ENCODE measurements around the gene SPRR1B.

The SPRR1B gene

DNA sequence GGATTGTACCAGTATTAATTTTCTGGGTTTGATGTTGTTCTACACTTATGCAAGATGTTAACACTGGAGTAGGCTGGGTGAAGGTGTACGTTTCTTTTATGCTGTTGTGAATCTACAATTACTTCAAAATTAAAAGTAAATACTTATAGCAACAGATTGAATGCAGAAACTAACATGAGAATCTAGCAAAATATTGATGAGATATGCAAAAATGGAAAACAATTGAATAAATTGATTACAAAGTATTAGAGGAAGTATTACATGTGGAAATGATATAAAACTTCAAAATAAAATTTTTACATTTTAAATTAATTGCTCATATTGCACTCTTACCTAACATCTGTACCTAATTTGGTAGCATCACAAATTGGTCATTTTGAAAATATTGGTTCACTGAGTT lies 35.2 kb upstream of the SPRR1B start:
- no peak overlapping the region for H3K27ac ChIP-seq
- TF ChIP-seq CTCF (IDR thresholded peaks at IDR 0.05; ENCODE audit: low read depth, low read length), result no peak
- DNase-seq, result no peak
- H3K9me3 ChIP-seq (ENCODE audit: severe bottlenecking), result peaks cover 8% of the 10 kb centered on the region
- H3K4me3 ChIP-seq (ENCODE audit: low read depth, low read length), result no peak overlapping the region
- H3K27me3 ChIP-seq (ENCODE audit: insufficient read depth, low read depth, severe bottlenecking), result no peaks in the 10 kb centered on the region
- no peaks in the 10 kb centered on the region for H3K36me3 ChIP-seq

DNA sequence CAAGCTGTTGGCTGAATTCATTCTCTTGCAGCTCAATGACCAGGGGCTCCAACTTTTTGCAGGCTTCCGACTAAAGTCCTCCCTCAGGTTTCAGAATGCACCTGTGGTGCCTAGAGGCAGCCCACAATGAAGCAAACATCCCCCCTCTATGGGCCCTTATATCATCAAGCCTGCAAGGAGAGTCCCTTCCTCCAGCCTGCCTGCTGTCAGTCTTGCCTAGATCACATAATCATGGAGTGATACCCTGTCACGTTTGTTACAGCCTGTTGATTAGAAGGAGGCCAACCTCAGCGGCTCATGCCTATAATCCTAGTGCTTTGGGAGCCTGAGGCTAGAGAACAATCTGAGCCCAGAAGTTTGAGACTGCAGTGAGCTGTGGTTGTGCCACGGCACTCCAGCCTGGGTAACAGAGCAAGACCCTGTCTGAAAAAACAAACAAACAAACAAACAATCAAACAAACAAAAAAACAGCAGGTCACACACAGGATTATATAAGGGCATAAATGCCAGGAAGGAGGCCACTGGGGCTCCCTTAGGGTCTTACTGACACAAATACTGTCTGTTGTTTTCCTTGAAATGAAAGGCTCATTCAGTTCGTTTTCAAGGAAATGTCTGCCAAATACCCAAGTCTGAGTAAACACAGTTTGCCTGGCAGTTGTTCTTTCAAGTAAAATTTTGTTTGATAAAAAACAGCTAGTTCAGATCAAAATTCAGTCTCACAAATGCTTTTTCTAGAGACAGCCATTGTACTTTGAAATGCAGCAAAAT lies 34.2 kb upstream of the SPRR1B start:
- Histone ChIP-seq H3K9me3 (ENCODE audit: severe bottlenecking) (peaks cover 8% of the 10 kb centered on the region), H3K27me3 (ENCODE audit: insufficient read depth, low read depth, severe bottlenecking) (no peaks in the 10 kb centered on the region), H3K36me3 (no peaks in the 10 kb centered on the region), H3K4me3 (ENCODE audit: low read depth, low read length) (no peak overlapping the region), H3K27ac (peak overlapping the region; percentile 47)
- peak; percentile 93 for DNase-seq
- TF ChIP-seq CTCF (IDR thresholded peaks at IDR 0.05; ENCODE audit: low read depth, low read length), result no peak

DNA sequence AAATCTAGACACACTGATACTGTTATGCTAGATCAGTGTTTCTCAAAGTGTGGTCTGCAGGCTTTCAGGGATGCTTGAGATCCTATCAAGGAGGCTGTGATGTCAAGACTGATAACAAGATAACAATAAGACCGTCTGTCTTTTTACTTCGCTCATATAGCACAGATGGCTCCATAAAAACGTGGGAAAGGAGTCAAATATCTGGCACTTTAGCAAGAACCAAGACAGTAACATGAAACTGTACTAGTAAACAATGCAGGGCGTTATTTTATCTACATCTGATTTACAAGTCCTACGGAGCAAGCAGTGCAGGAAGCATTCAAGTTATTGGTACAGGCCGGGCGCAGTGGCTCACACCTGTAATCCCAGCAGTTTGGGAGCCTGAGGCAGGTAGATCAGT lies 33.1 kb upstream of the SPRR1B start:
- TF ChIP-seq CTCF (IDR thresholded peaks at IDR 0.05; ENCODE audit: low read depth, low read length), result no peak
- no peaks in the 10 kb centered on the region for H3K36me3 ChIP-seq
- no peak overlapping the region for H3K4me3 ChIP-seq (ENCODE audit: low read depth, low read length)
- H3K27me3 ChIP-seq (ENCODE audit: insufficient read depth, low read depth, severe bottlenecking), result no peaks in the 10 kb centered on the region
- no peak overlapping the region for H3K27ac ChIP-seq
- H3K9me3 ChIP-seq (ENCODE audit: severe bottlenecking), result peaks cover 8% of the 10 kb centered on the region
- no peak for DNase-seq

DNA sequence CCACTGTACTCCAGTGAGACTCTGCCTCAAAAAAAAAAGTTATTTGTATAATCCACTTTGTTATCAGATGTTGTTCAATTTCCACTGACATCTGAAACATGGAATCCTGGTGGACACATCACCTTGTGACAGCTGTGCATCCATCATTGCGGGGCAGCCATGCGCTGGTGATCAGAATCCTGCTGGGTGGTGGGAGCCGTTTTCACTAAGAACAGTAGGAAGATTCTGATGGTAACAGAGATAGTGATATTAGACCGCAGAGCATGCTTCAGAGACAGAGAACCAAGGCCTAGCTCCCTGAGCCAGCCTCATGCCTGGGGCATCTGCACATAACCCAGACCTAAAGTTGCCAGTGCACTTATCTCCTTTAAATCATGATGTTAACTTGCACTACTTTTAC lies 32.5 kb upstream of the SPRR1B start:
- H3K27ac ChIP-seq, result no peak overlapping the region
- H3K4me3 ChIP-seq (ENCODE audit: low read depth, low read length), result no peak overlapping the region
- DNase-seq, result no peak
- no peak for TF ChIP-seq CTCF (IDR thresholded peaks at IDR 0.05; ENCODE audit: low read depth, low read length)
- no peaks in the 10 kb centered on the region for H3K27me3 ChIP-seq (ENCODE audit: insufficient read depth, low read depth, severe bottlenecking)
- no peaks in the 10 kb centered on the region for H3K36me3 ChIP-seq
- peaks cover 10% of the 10 kb centered on the region for H3K9me3 ChIP-seq (ENCODE audit: severe bottlenecking)

DNA sequence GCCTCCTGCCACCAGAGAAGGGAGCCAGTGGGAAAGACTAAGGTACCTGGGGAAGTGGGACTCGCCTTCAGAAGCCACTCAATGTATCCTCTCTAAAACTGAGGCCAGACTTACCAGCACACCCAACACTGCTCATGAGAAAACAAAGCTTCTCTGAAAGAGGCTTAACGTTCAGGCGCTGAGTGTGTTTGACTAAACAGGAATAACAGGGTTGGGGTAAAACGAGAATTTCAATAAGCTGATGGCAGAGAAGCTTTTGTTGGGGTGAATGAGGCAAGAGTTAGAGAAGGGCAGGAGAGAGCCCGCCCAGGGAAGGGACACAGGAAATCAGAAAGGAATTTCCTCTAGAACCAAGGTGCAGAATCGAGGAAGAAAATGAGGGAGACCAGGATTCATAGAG lies 31.2 kb upstream of the SPRR1B start:
- DNase-seq, result no peak
- no peaks in the 10 kb centered on the region for H3K36me3 ChIP-seq
- H3K9me3 ChIP-seq (ENCODE audit: severe bottlenecking), result peaks cover 15% of the 10 kb centered on the region
- H3K27me3 ChIP-seq (ENCODE audit: insufficient read depth, low read depth, severe bottlenecking), result no peaks in the 10 kb centered on the region
- no peak overlapping the region; the same call in none of the 2 replicates for H3K27ac ChIP-seq
- TF ChIP-seq CTCF (IDR thresholded peaks at IDR 0.05; ENCODE audit: low read depth, low read length), result no peak
- H3K4me3 ChIP-seq (ENCODE audit: low read depth, low read length), result no peak overlapping the region

- Histone ChIP-seq H3K4me3 (ENCODE audit: low read depth, low read length) (no peak overlapping the region), H3K27ac (no peak overlapping the region), H3K36me3 (no peaks in the 10 kb centered on the region), H3K9me3 (ENCODE audit: severe bottlenecking) (peaks cover 11% of the 10 kb centered on the region), H3K27me3 (ENCODE audit: insufficient read depth, low read depth, severe bottlenecking) (no peaks in the 10 kb centered on the region)
- no peak for TF ChIP-seq CTCF (IDR thresholded peaks at IDR 0.05; ENCODE audit: low read depth, low read length)
- DNase-seq, result no peak
Measured at GRCh38 chr1:153000294-153000693, 30.7 kb upstream of the SPRR1B start.

All from WERI-Rb-1 (cell line).